B cell (primary cell): Measurements from ENCODE around the gene MCM7. TPM values are rescaled to one million over a fixed set of nuclear protein-coding genes. Genes with fewer than 3 reads are reported as not detected.
A peak's percentile ranks its signal among the peaks of the same experiment; 100 is the strongest.

Source experiments
- ATAC-seq: fragments of 200-7000 bp; cut with Tn5 transposase; one replicate; pipeline ENCODE4 v1.10.0; 2021; ENCODE audit warnings: low read depth, mild to moderate bottlenecking, moderate number of reproducible peaks, moderate library complexity
- CTCF ChIA-PET: fragments of 350-600 bp; sonication (Branson Sonifier 250); formaldehyde crosslinking; loops from one replicate; lab custom pipeline; 2021; ENCODE audit warnings: antibody characterized with exemption, inconsistent platforms; lab: Charles Lee
- POLR2A ChIA-PET: fragments of 350-600 bp; sonication (Branson Sonifier 250); formaldehyde crosslinking; loops from one replicate; lab custom pipeline; 2021; ENCODE audit warnings: antibody characterized with exemption; lab: Charles Lee
- DNase-seq: peaks from one replicate; pipeline ENCODE4 v3.0.0; 2013
- H2AFZ ChIP-seq: 2 replicates; pipeline ENCODE4 v1.6.1; 2012; ENCODE audit warnings: mild to moderate bottlenecking, low read depth, low read length; ENCODE audit not compliant: insufficient read depth, poor library complexity, severe bottlenecking
- H3K27ac ChIP-seq, 2 donors: 1 replicate in 1 of 2; 2 replicates in 1 of 2; pipeline ENCODE4 v1.5.1; 2012 to 2013; ENCODE audit warnings: low read length in 2 of 2, mild to moderate bottlenecking in 2 of 2, moderate library complexity in 1 of 2
- H3K27me3 ChIP-seq, 4 experiments: fragments of 200-600 bp in 1 of 4; sonication (generic) in 1 of 4; replicated peaks in 1 of 4; 1 replicate in 2 of 4; 2 replicates in 2 of 4; pipeline versions ENCODE4 v1.6.1 to v1.7.0; 2013 to 2016; ENCODE audit warnings: low read length in 3 of 4, mild to moderate bottlenecking in 2 of 4, mixed read lengths in 1 of 4, moderate library complexity in 1 of 4; ENCODE audit not compliant: insufficient read depth in 4 of 4, control insufficient read depth in 3 of 4; ENCODE audit errors: control extremely low read depth in 1 of 4
- H3K36me3 ChIP-seq, 2 experiments: replicated peaks in 1 of 2; 1 replicate in 1 of 2; 2 replicates in 1 of 2; pipeline versions ENCODE4 v1.6.1 to v1.7.1; 2013; ENCODE audit warnings: low read length in 1 of 2; ENCODE audit not compliant: insufficient read depth in 2 of 2, control insufficient read depth in 1 of 2; ENCODE audit errors: control extremely low read depth in 1 of 2, extremely low read depth in 1 of 2
- H3K4me1 ChIP-seq, 2 donors: fragments of 200-600 bp in 1 of 2; sonication (generic) in 1 of 2; 1 replicate in 1 of 2; 2 replicates in 1 of 2; pipeline versions ENCODE4 v1.5.1 to v1.6.1; 2013 to 2017; ENCODE audit warnings: low read length in 2 of 2; ENCODE audit not compliant: control insufficient read depth in 2 of 2, insufficient read depth in 2 of 2
- H3K4me2 ChIP-seq: replicated peaks from 2 replicates; pipeline ENCODE3; 2012; ENCODE audit warnings: mild to moderate bottlenecking, low read depth, low read length; ENCODE audit not compliant: poor library complexity, severe bottlenecking
- H3K4me3 ChIP-seq, 5 experiments: fragments of 200-600 bp in 1 of 5; sonication (generic) in 1 of 5; 1 replicate in 3 of 5; 2 replicates in 2 of 5; pipeline versions ENCODE4 v1.5.1 to v1.7.0; 2011 to 2016; ENCODE audit warnings: low read length in 4 of 5, mild to moderate bottlenecking in 4 of 5, low read depth in 2 of 5, control low read depth in 1 of 5, moderate library complexity in 1 of 5; ENCODE audit not compliant: insufficient read depth in 1 of 5; ENCODE audit errors: control extremely low read depth in 1 of 5, extremely low read depth in 1 of 5
- H3K79me2 ChIP-seq: fragments of 200-600 bp; sonication (generic); one replicate; pipeline ENCODE4 v1.6.0; 2016; ENCODE audit warnings: low read length; ENCODE audit not compliant: control insufficient read depth, insufficient read depth
- H3K9ac ChIP-seq: fragments of 200-600 bp; sonication (generic); 2 replicates; pipeline ENCODE4 v1.6.1; 2017; ENCODE audit warnings: mild to moderate bottlenecking, low read length, moderate library complexity
- H3K9me3 ChIP-seq, 3 donors: one replicate each; pipeline versions ENCODE4 v1.6.1 to v1.7.1; 2013; ENCODE audit warnings: low read length in 2 of 3; ENCODE audit not compliant: control insufficient read depth in 2 of 3, insufficient read depth in 1 of 3; ENCODE audit errors: control extremely low read depth in 1 of 3
- H4K20me1 ChIP-seq: 2 replicates; pipeline ENCODE4 v1.6.0; 2012; ENCODE audit warnings: mild to moderate bottlenecking, low read length; ENCODE audit not compliant: insufficient read depth, control insufficient read depth, poor library complexity, severe bottlenecking
- H3K27ac Mint-ChIP-seq: one replicate; pipeline ENCODE4 v1.8.0; 2021; ENCODE audit warnings: mixed read lengths
- H3K27me3 Mint-ChIP-seq: one replicate; pipeline ENCODE4 v1.8.0; 2021; ENCODE audit warnings: mixed read lengths
- H3K4me1 Mint-ChIP-seq: one replicate; pipeline ENCODE4 v1.8.0; 2021; ENCODE audit warnings: mixed read lengths
- H3K4me3 Mint-ChIP-seq: one replicate; pipeline ENCODE4 v1.8.0; 2021; ENCODE audit warnings: mixed read lengths
- H3K9me3 Mint-ChIP-seq: one replicate; pipeline ENCODE4 v1.8.0; 2022; ENCODE audit warnings: mixed read lengths; ENCODE audit not compliant: insufficient read depth
- EZH2 ChIP-seq: IDR thresholded peaks from 2 replicates; pipeline ENCODE4 v1.6.1; 2012; ENCODE audit warnings: borderline replicate concordance, low read depth, mild to moderate bottlenecking, moderate library complexity, low read length; ENCODE audit not compliant: insufficient read depth, poor library complexity, severe bottlenecking
- WGBS: methylation state at CpG from one replicate; pipeline ENCODE4 v1.1.5; 2013; ENCODE audit warnings: missing lambda C conversion rate; ENCODE audit not compliant: insufficient coverage; 5-methylcytosine and 5-hydroxymethylcytosine counted together
- intact Hi-C: fragments of 100-400 bp; cut with micrococcal nuclease; formaldehyde crosslinking; loops from one replicate; pipeline ENCODE4 v1.10.0; 2022
- polyA plus RNA-seq: library from polyadenylated mRNA; depleted of rRNA; stranded (reverse); fragments of >200 nt; gene quantifications from 2 replicates; pipeline ENCODE4 v1.2.3, GENCODE V29; 2012
- total RNA-seq, 2 donors: library from RNA; stranded (reverse); fragments of 120-200 nt in 1 of 2; gene quantifications; 1 replicate in 1 of 2; 2 replicates in 1 of 2; pipeline versions ENCODE4 v1.2.3 to v1.2.4, GENCODE V29; 2013 to 2022
- TF ChIP-seq, protein P1 (sequence below): fragments of 200-600 bp; IDR thresholded peaks from one replicate; pipeline ENCODE4 v1.8.0; 2022; ENCODE audit warnings: antibody characterized with exemption, mild to moderate bottlenecking

The MCM7 gene
- total and polyA plus RNA-seq, 2 donors (not counting 1 experiment from before 2014, with no cell fraction given): 154 to 171 TPM

DNA sequence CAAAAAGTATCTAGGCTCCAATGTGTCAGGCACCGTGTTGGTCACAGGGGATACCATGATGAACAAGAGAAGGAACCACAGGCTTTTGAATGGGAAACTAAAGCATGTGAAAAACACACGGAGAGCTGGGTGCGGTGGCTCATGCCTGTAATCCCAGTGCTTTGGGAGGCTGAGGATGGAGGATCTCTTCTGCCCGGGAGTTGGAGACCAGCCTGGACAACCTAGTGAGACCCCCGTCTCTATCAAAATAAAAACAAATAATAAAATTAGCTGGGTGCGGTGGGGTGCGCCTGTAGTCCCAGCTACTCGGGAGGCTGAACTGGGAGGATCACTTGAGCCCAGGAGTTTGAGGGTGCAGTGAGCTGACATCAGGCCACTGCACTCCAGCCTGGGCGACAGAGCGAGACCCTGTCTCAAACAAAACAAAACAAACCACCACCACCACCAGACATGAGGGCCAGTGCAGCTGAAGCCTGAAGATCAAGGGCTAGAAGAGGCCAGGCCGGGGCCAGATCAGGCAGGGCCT is 13.0 kb downstream of the MCM7 start:
- peak; percentile 10 for ATAC-seq
- POLR2A ChIA-PET: interaction anchor here (0.7 to 1.0 kb wide), 2 partner anchors 13 to 968 kb away, joined by 3 to 11 read pairs; partner anchors contain the start of genes AP4M1 and MCM7
- Mint-ChIP-seq H3K27me3 (no peaks in the 10 kb centered on the region), H3K4me3 (peak overlapping the region; percentile 93), H3K4me1 (peaks cover 19% of the 10 kb centered on the region), H3K27ac (peak overlapping the region; percentile 96), H3K9me3 (no peaks in the 10 kb centered on the region)
- H3K79me2 ChIP-seq: peaks cover 14% of the 10 kb centered on the region
- peaks cover 8% of the 10 kb centered on the region for H4K20me1 ChIP-seq
- H2AFZ ChIP-seq: peak overlapping the region; percentile 92
- CTCF ChIA-PET: interaction anchor here (0.6 kb wide), 1 partner anchor 42 kb away, joined by 3 read pairs; no protein-coding TSS in a partner anchor
- peaks cover 15 to 18% of the 10 kb centered on the region in 2 donors for H3K4me1 ChIP-seq
- no peak for DNase-seq
- peak overlapping the region; percentile 79 for H3K9ac ChIP-seq
- peak overlapping the region in 4 of 5 experiments; percentile 68 to 91 (median 78) for H3K4me3 ChIP-seq
- H3K27ac ChIP-seq: peak overlapping the region; percentile 66 to 77
- H3K36me3 ChIP-seq: peaks cover 0 to 27% of the 10 kb centered on the region in 2 experiments
- H3K9me3 ChIP-seq: no peaks in the 10 kb centered on the region
- H3K27me3 ChIP-seq: no peaks in the 10 kb centered on the region
- H3K4me2 ChIP-seq: peak overlapping the region; percentile 84
- 78% methylated on average over 5 of the region's 11 CpGs for WGBS
- TF ChIP-seq, protein P1, sequence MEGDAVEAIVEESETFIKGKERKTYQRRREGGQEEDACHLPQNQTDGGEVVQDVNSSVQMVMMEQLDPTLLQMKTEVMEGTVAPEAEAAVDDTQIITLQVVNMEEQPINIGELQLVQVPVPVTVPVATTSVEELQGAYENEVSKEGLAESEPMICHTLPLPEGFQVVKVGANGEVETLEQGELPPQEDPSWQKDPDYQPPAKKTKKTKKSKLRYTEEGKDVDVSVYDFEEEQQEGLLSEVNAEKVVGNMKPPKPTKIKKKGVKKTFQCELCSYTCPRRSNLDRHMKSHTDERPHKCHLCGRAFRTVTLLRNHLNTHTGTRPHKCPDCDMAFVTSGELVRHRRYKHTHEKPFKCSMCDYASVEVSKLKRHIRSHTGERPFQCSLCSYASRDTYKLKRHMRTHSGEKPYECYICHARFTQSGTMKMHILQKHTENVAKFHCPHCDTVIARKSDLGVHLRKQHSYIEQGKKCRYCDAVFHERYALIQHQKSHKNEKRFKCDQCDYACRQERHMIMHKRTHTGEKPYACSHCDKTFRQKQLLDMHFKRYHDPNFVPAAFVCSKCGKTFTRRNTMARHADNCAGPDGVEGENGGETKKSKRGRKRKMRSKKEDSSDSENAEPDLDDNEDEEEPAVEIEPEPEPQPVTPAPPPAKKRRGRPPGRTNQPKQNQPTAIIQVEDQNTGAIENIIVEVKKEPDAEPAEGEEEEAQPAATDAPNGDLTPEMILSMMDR: no peak
- no peak for TF ChIP-seq EZH2
- intact Hi-C loops: loop anchor here (1.0 to 10.0 kb wide), 4 partner anchors 12 to 587 kb away; partner anchors contain the start of genes GNB2, MOSPD3, ZKSCAN5 and ZNF394
